Activated T-helper 1 cell treated with anti-CD3 and anti-CD28 coated beads, Interleukin-12 subunit alpha, Interleukin-12 subunit beta, Interleukin-2, Interleukin-4 antibody, amounts not matched to agents 30 ng/mL and 10 ng/mL and 1 ng/mL, durations not matched to agents 14 hours and 24 hours and 36 hours (primary cell): ENCODE results near the gene SIN3B. TPM values are rescaled to one million over a fixed set of nuclear protein-coding genes. Genes with fewer than 3 reads are reported as not detected.
A peak's percentile ranks its signal among the peaks of the same experiment; 100 is the strongest.

Experiments
- DNase-seq: peaks from one replicate; pipeline ENCODE4 v3.0.0; 2021; ENCODE audit warnings: low spot score
- H3K27ac Mint-ChIP-seq: one replicate; pipeline ENCODE4 v1.8.0; 2021; ENCODE audit warnings: mild to moderate bottlenecking, mixed read lengths
- H3K27me3 Mint-ChIP-seq: one replicate; pipeline ENCODE4 v1.8.0; 2022; ENCODE audit warnings: mild to moderate bottlenecking, moderate library complexity, mixed read lengths; ENCODE audit not compliant: insufficient read depth
- H3K36me3 Mint-ChIP-seq: one replicate; pipeline ENCODE4 v1.8.0; 2021; ENCODE audit warnings: low read depth, mixed read lengths
- H3K4me1 Mint-ChIP-seq: one replicate; pipeline ENCODE4 v1.8.0; 2021; ENCODE audit warnings: low read depth, mixed read lengths
- H3K4me3 Mint-ChIP-seq: one replicate; pipeline ENCODE4 v1.8.0; 2021; ENCODE audit warnings: mild to moderate bottlenecking, moderate library complexity, mixed read lengths
- H3K9me3 Mint-ChIP-seq: one replicate; pipeline ENCODE4 v1.8.0; 2021; ENCODE audit warnings: mixed read lengths
- intact Hi-C: fragments of 100-400 bp; cut with micrococcal nuclease; formaldehyde crosslinking; loops from one replicate; pipeline ENCODE4 v1.15.1; 2024
- total RNA-seq: library from RNA; stranded (reverse); gene quantifications from 2 replicates; pipeline ENCODE4 v1.2.3, GENCODE V29; 2022

Gene SIN3B
- total RNA-seq, 1 donor from 2014 or later: 45.1 TPM

DNA sequence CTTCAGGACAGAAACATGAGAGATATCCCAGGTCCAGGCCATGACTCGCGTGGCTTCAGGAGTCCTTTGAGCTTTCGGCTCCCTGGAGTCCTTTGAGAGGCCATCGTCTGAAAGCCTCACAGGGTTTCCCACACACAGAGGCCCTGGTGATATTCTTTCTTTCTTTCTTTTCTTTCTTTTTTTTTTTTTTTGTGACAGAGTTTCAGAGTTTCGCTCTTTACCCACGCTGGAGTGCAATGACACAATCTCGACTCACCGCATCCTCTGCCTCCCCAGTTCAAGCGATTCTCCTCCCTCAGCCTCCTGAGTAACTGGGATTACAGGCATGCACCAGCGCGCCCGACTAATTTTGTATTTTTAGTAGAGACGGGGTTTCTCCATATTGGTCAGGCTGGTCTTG, 5.5 kb downstream of the SIN3B start:
- no peaks in the 10 kb centered on the region for H3K9me3 Mint-ChIP-seq
- peaks cover 35% of the 10 kb centered on the region for H3K36me3 Mint-ChIP-seq
- peak overlapping the region; percentile 44 for H3K27ac Mint-ChIP-seq
- H3K4me3 Mint-ChIP-seq: no peak overlapping the region
- H3K4me1 Mint-ChIP-seq: peaks cover 24% of the 10 kb centered on the region
- DNase-seq: no peak
- intact Hi-C loops: no loop called here
- H3K27me3 Mint-ChIP-seq: no peaks in the 10 kb centered on the region

DNA sequence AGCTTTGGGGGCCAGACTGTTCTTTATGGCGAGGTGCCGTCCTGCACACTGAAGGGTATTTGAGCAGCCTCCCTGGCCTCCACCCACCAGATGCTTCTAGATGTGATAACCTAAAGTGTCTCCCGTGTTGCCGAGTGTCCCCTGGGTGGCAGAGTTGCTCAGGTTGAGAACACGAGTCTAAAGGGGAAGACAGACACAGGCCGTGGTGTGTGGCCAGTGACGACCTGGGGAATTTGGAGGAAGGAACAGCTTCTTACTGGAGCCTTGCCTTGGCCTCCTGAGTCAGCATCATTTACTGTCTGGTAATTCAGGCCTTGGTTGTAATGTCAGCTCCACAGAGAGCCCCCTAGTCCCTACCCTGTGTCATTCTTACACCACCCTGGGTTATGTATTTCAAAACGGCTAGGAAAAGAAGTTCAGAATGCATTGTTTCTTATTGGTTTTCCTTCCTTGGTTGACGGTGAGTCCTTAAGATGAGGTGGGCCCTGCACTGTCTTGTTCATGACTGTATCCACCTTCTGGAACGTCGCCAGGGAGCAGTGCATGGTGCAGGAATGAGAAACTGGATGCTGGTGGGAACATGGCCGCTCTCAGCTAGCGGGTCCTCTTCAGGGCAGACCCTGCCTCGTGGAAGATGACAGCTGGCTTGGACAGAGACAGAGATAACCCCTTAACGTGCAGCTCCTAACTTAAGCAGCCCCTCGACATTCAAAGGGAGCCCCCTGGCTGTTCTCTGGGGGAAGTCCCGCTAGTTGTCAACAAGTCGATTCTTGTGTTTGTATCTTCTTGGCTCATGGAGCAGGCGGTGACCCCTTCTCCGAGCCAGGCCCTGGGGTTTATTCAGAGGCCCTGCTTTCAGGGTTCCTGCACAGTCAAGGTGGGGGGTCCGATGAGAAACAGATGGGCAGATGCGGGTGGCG, 7.2 kb downstream of the SIN3B start:
- no peaks in the 10 kb centered on the region for H3K27me3 Mint-ChIP-seq
- H3K4me3 Mint-ChIP-seq: no peak overlapping the region
- DNase-seq: no peak
- no peak overlapping the region for H3K27ac Mint-ChIP-seq
- H3K36me3 Mint-ChIP-seq: peaks cover 30% of the 10 kb centered on the region
- H3K9me3 Mint-ChIP-seq: no peaks in the 10 kb centered on the region
- intact Hi-C loops: no loop called here
- H3K4me1 Mint-ChIP-seq: peaks cover 11% of the 10 kb centered on the region

DNA sequence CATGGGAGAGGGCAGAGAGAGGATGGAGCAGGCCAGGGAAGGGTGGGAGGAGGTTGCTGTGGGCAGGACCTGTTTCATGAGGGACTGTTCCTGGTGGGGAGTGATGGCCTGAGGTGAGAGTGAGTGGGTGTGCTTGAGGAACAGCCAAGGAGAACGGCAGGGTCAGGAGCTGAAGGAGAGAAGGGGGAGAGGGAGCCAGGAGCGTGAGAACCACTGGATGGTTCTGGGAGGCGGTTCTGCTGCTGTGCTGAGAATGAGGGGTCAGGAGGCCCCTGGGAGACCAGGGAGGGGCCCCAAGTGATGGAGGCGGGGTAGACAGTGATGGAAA, 7.8 kb downstream of the SIN3B start:
- Mint-ChIP-seq H3K27ac (no peak overlapping the region), H3K36me3 (peaks cover 26% of the 10 kb centered on the region), H3K27me3 (no peaks in the 10 kb centered on the region), H3K4me3 (no peak overlapping the region), H3K9me3 (no peaks in the 10 kb centered on the region), H3K4me1 (peaks cover 8% of the 10 kb centered on the region)
- intact Hi-C loops: no loop called here
- no peak for DNase-seq

DNA sequence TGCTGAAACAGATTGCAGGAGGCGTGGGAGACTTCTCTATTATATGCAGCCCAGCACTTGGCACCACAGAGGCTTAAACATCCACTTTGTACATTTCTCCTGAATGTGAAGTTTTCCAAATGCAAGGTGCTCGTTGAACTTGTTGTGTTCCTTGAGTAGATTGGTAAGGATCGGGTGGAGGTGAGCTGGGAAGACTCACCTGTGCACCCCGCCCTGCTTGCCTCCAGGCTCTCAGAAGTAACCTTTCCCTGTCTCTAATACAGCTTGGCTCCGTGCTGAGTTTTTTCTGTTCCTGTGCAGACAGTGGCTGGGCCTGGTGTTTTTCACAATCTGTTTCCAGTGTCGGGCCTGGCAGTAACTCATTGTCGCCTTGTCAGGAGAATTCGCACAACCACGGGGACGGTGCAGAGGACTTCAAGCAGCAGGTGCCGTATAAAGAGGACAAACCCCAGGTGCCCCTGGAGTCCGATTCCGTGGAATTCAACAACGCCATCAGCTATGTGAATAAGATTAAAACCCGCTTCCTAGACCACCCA, 12.3 kb downstream of the SIN3B start:
- Mint-ChIP-seq H3K27me3 (no peaks in the 10 kb centered on the region), H3K36me3 (peaks cover 21% of the 10 kb centered on the region), H3K4me3 (no peak overlapping the region), H3K27ac (no peak overlapping the region), H3K9me3 (no peaks in the 10 kb centered on the region), H3K4me1 (peaks cover 1% of the 10 kb centered on the region)
- DNase-seq: no peak
- intact Hi-C loops: no loop called here

DNA sequence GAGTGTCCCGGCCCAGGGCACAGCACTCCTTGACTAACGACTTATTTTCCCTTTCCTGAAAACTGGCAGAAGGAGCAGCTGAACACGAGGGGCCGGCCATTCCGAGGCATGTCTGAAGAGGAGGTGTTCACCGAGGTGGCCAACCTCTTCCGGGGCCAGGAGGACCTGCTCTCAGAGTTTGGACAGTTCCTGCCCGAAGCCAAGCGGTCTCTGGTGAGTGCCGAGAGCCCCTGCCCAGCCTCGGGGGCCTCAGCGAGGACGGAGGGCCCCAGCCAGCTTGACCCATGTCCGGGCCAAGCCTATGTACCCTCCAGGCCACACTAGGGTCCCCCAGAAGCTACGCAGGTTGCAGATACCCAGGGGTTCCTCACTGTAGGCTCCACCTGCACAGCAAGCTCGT, 17.7 kb downstream of the SIN3B start:
- Mint-ChIP-seq H3K9me3 (no peaks in the 10 kb centered on the region), H3K4me3 (no peak overlapping the region), H3K27me3 (no peaks in the 10 kb centered on the region), H3K27ac (no peak overlapping the region), H3K36me3 (peaks cover 22% of the 10 kb centered on the region), H3K4me1 (no peaks in the 10 kb centered on the region)
- intact Hi-C loops: no loop called here
- DNase-seq: no peak

DNA sequence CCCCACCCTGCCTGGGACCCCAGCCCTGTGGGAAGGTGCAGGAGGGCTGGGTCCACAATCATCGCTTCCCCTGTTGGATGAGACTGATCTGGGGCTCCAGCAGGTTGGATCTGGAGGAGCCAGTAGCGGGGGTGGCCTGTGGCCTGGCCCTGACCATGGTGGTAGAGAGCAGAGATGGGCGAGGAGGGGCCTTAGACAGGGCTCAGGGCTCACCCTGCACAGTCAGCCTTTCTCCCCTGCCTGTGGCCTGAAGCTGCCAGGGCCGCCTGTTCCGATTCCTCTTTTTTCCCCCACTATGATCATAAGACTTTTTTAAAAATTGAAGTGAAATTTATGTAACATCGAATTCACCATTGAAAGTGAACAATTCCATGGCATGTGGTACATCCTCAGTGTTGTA, 18.2 kb downstream of the SIN3B start:
- H3K36me3 Mint-ChIP-seq: peaks cover 22% of the 10 kb centered on the region
- no peak for DNase-seq
- no peaks in the 10 kb centered on the region for H3K9me3 Mint-ChIP-seq
- intact Hi-C loops: no loop called here
- no peaks in the 10 kb centered on the region for H3K27me3 Mint-ChIP-seq
- H3K27ac Mint-ChIP-seq: no peak overlapping the region
- no peak overlapping the region for H3K4me3 Mint-ChIP-seq
- no peaks in the 10 kb centered on the region for H3K4me1 Mint-ChIP-seq

DNA sequence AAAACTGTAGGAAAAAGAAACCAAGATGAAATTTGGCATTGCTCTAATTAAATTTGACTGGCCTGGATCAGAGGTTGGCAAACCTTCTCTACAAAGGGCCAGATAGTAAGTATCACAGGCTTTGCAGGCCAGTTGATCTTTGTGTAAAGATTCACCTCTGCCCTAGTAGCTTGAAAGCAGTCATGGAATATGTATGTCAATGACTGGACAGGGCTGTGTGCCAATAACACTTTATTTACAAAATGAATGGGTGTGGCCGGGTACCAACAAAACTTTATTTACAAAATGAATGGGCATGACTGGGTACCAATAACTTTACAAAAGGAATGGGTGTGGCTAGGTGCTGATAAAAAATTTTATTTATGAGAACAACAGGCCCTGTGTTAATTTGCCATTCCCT, 20.0 kb downstream of the SIN3B start:
- Mint-ChIP-seq H3K27me3 (no peaks in the 10 kb centered on the region), H3K4me3 (no peak overlapping the region), H3K9me3 (no peaks in the 10 kb centered on the region), H3K27ac (no peak overlapping the region), H3K4me1 (no peaks in the 10 kb centered on the region), H3K36me3 (peaks cover 23% of the 10 kb centered on the region)
- DNase-seq: no peak
- intact Hi-C loops: no loop called here

DNA sequence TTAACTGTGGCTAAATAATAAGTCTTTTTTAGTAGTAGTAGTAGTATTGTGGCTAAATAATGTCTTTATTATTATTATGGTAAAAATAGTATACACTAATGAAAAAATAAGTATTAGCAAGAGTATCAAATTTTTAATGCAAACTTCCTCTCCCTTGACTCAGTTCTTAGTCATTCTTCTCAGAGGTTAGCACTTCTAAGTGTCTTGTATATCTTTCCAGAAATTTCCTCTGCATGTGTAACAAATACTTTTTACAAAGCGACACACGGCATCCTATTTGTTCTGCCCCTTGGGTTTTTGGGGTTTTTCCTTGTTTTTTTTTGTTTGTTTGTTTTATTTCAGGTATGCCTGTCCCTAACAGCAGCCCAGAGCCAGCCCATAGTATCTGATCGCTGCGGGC, 20.9 kb downstream of the SIN3B start:
- intact Hi-C loops: no loop called here
- Mint-ChIP-seq H3K4me3 (no peak overlapping the region), H3K27me3 (no peaks in the 10 kb centered on the region), H3K4me1 (no peaks in the 10 kb centered on the region), H3K9me3 (no peaks in the 10 kb centered on the region), H3K27ac (no peak overlapping the region), H3K36me3 (peaks cover 24% of the 10 kb centered on the region)
- DNase-seq: no peak

DNA sequence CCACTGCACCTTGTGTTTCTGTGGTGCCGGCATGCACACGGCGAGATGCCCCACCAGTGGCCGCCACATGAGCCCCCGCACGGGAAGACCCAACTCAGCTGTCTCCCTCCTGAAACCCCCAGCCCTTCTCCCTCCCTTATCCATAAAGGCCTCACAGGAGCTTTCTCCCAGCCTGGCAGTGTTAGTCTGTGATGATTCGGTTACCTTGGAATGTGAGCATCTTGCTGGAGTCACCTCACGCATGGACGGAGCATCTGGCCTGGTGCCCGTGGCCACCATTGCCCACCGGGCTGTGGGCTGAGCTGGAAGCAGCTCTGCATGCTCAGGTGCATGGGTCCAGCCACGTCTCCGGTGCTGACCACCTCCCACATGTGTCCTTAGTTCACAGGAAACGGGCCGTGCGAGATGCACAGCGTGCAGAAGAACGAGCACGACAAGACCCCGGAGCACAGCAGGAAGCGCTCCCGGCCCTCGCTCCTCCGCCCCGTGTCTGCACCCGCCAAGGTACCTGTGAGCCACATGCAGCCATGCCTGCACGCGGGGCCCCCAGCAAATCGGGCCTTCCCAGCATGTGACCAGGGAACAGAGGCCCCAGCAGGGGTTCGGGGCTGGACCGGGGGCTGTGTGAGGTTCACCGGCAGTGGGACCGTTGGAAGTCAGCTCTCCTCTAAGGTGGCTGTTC, 22.0 kb downstream of the SIN3B start:
- Mint-ChIP-seq H3K27ac (no peak overlapping the region), H3K4me1 (no peaks in the 10 kb centered on the region), H3K4me3 (no peak overlapping the region), H3K36me3 (peaks cover 23% of the 10 kb centered on the region), H3K27me3 (no peaks in the 10 kb centered on the region), H3K9me3 (no peaks in the 10 kb centered on the region)
- no peak for DNase-seq
- intact Hi-C loops: no loop called here

DNA sequence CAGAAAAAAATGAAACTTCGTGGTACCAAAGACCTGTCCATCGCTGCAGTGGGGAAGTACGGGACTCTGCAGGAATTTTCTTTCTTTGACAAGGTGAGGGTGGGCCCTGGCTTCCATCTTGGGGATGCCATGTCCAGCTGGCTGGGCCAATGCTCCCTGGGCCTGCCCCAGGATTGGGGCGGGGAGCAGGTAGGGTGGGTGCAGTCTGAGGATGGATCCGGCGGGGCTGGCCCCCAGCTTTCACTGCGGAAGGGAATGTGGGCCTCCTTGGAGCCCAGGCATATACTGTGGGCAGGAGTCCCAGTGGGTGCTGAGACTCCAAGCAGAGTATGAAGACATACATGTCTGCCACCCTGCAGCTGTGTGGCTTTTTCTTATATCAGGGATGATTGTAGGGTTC, 23.9 kb downstream of the SIN3B start:
- H3K36me3 Mint-ChIP-seq: peaks cover 19% of the 10 kb centered on the region
- H3K27me3 Mint-ChIP-seq: no peaks in the 10 kb centered on the region
- intact Hi-C loops: no loop called here
- no peak for DNase-seq
- H3K9me3 Mint-ChIP-seq: no peaks in the 10 kb centered on the region
- H3K4me3 Mint-ChIP-seq: no peak overlapping the region
- H3K4me1 Mint-ChIP-seq: no peaks in the 10 kb centered on the region
- H3K27ac Mint-ChIP-seq: no peak overlapping the region

DNA sequence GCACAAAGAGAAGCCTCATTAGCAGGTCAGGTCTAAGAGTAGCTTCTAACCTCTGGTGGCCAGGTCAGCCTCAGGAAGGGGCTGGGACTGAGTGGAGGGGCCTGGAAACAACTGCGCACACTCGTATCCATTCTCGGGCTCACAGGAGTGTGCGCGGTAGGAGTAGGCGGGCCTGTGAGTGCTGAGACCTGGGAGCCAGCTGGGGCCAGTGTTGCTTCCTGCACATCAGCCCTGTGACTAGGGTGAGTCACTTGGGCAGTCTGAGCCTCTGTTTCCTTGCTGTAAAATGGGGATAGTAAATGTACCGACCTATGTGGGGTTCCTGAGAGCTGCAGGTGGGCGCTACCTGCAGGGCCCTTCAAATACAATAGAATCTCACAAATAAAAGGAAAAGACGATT, 26.9 kb downstream of the SIN3B start:
- Mint-ChIP-seq H3K27me3 (no peaks in the 10 kb centered on the region), H3K9me3 (no peaks in the 10 kb centered on the region), H3K4me1 (no peaks in the 10 kb centered on the region), H3K27ac (no peak overlapping the region), H3K36me3 (peaks cover 16% of the 10 kb centered on the region), H3K4me3 (no peak overlapping the region)
- intact Hi-C loops: no loop called here
- DNase-seq: no peak

DNA sequence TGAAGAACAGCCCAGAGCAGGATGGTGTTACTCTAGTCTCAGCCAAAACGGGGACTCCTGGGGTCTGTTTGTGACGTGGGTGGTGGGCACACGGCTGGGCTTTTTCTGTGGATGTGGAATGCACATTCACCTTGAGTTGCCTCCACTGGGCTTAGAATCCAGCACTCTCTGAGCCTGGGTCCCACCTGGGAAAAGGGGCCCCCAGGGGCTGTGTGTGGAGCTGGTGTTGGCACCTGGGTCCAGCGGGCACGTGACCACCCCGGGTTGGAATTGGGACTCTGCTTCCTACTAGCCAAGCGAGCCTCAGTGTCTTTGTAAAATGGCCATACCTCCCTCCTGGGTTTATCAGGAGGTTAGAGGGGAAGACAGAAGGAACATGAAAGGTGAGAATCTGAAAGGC, 30.4 kb downstream of the SIN3B start:
- H3K27ac Mint-ChIP-seq: no peak overlapping the region
- H3K4me3 Mint-ChIP-seq: no peak overlapping the region
- DNase-seq: no peak
- peaks cover 6% of the 10 kb centered on the region for H3K4me1 Mint-ChIP-seq
- peaks cover 9% of the 10 kb centered on the region for H3K36me3 Mint-ChIP-seq
- no peaks in the 10 kb centered on the region for H3K27me3 Mint-ChIP-seq
- no peaks in the 10 kb centered on the region for H3K9me3 Mint-ChIP-seq
- intact Hi-C loops: no loop called here

DNA sequence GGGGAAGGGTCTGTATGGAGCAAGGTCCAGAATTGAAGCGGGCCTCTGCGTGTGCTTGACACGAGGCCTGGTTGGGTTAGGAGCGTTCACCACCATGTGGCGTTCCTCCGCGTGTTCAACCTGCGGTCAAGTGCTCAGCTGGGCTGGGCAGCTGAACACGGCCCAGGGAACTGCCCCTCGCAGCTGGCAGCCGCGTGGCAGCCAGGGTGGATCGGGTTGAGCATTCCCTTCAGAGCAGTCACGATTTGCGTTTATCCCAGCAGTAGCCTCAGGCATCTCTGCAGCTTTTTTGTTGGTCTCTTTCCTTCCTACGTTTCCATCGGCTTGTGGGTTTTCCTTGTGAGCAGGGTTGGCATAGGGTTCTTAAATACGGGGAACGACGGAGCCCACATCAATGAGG, 30.9 kb downstream of the SIN3B start:
- H3K4me3 Mint-ChIP-seq: no peak overlapping the region
- no peaks in the 10 kb centered on the region for H3K27me3 Mint-ChIP-seq
- peaks cover 6% of the 10 kb centered on the region for H3K4me1 Mint-ChIP-seq
- H3K27ac Mint-ChIP-seq: no peak overlapping the region
- intact Hi-C loops: no loop called here
- no peaks in the 10 kb centered on the region for H3K9me3 Mint-ChIP-seq
- no peak for DNase-seq
- peaks cover 5% of the 10 kb centered on the region for H3K36me3 Mint-ChIP-seq
